Cardiac fibroblast (primary cell): Measurements from ENCODE around the gene TNFRSF8.

Experiments
- DNase-seq, 2 donors: peaks; one replicate each; pipeline versions ENCODE4 v3.0.0 to v3.0.0-alpha.2; 2010; ENCODE audit warnings: low read depth in 2 of 2
- H3K4me3 ChIP-seq, 2 donors: replicated peaks in 1 of 2; 1 replicate in 1 of 2; 2 replicates in 1 of 2; pipeline ENCODE4 v1.5.1; 2011; ENCODE audit warnings: low read depth in 2 of 2, low read length in 2 of 2, mild to moderate bottlenecking in 2 of 2, moderate library complexity in 1 of 2
- TF ChIP-seq, protein P1 (sequence below): IDR thresholded peaks from one replicate; pipeline ENCODE4 v1.5.1; 2011; ENCODE audit warnings: low read depth, mild to moderate bottlenecking, low read length, inconsistent platforms

Gene TNFRSF8

GRCh38 chr1:12113433-12114339 is 50.6 kb downstream of the TNFRSF8 start:
- TF ChIP-seq, protein P1, sequence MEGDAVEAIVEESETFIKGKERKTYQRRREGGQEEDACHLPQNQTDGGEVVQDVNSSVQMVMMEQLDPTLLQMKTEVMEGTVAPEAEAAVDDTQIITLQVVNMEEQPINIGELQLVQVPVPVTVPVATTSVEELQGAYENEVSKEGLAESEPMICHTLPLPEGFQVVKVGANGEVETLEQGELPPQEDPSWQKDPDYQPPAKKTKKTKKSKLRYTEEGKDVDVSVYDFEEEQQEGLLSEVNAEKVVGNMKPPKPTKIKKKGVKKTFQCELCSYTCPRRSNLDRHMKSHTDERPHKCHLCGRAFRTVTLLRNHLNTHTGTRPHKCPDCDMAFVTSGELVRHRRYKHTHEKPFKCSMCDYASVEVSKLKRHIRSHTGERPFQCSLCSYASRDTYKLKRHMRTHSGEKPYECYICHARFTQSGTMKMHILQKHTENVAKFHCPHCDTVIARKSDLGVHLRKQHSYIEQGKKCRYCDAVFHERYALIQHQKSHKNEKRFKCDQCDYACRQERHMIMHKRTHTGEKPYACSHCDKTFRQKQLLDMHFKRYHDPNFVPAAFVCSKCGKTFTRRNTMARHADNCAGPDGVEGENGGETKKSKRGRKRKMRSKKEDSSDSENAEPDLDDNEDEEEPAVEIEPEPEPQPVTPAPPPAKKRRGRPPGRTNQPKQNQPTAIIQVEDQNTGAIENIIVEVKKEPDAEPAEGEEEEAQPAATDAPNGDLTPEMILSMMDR, result no peak
- peak; percentile 72 to 73 for DNase-seq
- no peak overlapping the region for H3K4me3 ChIP-seq

DNA sequence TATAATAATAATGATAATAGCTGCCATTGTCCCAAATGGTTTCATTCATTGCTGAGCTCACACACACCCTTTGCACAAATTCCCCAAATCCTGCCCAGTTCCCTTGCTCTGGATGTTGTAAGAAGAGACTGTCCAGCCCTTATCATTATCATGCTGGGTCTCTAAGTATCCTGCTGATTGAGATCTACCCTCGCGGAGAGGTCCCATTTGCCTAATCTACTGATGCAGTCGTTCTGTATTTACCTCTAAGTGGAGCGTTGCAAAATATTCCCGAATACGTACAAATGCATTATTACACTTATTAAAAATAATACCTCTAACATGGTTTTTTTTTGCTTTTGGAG is 51.2 kb downstream of the TNFRSF8 start:
- no peak for DNase-seq
- H3K4me3 ChIP-seq, result no peak overlapping the region
- TF ChIP-seq, protein P1, result no peak

DNA sequence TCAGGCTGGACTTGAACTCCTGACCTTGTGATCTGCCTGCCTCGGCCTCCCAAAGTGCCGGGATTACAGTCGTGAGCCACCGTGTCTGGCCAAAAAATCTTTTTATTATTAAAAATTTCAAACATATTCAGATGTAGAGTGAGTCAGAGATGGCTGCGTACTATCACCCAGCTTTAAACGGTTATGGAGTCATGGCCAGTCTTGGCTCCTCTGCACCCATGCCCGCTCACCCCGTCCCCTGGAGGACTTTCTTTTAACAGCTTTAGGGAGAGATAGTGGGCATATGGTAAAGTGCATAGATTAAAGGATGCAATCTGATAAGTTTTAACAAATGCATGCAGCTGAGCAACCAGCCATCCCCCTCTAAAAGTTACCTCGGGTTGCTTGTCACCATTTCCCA is 51.8 kb downstream of the TNFRSF8 start:
- TF ChIP-seq, protein P1, result no peak
- no peak overlapping the region for H3K4me3 ChIP-seq
- DNase-seq, result no peak

GRCh38 chr1:12121212-12122003 is 58.3 kb downstream of the TNFRSF8 start:
- H3K4me3 ChIP-seq, result no peak overlapping the region
- peak; percentile 62 to 88 for DNase-seq
- TF ChIP-seq, protein P1, result no peak

GRCh38 chr1:12123172-12123571 is 60.1 kb downstream of the TNFRSF8 start:
- no peak overlapping the region for H3K4me3 ChIP-seq
- DNase-seq, result no peak
- TF ChIP-seq, protein P1, result no peak

GRCh38 chr1:12124693-12125421 is 61.8 kb downstream of the TNFRSF8 start:
- H3K4me3 ChIP-seq, result no peak overlapping the region
- TF ChIP-seq, protein P1, result peak; percentile 96
- peak; percentile 80 to 87 for DNase-seq
